H1 (cell line): ENCODE data around the gene KDM6B. TPM values are rescaled to one million over a fixed set of nuclear protein-coding genes. Genes with fewer than 3 reads are reported as not detected.
A peak's percentile ranks its signal among the peaks of the same experiment; 100 is the strongest.

ENCODE experiments used
- CTCF ChIA-PET: fragments of 300-600 bp; sonication (Branson Sonifier 250); formaldehyde crosslinking; loops from one replicate; lab custom pipeline; 2021; ENCODE audit not compliant: partially characterized antibody; lab: Charles Lee
- POLR2A ChIA-PET: fragments of 300-600 bp; sonication (Branson Sonifier 250); formaldehyde crosslinking; loops from one replicate; lab custom pipeline; 2021; ENCODE audit warnings: inconsistent platforms; ENCODE audit not compliant: partially characterized antibody; lab: Charles Lee
- DNase-seq, 2 experiments: peaks; one replicate each; pipeline versions ENCODE4 v3.0.0 to v3.0.0-alpha.2; 2010 to 2022; ENCODE audit warnings: low spot score in 2 of 2, low read depth in 1 of 2, mixed read lengths in 1 of 2
- FAIRE-seq: peaks from 2 replicates; lab custom pipeline; 2011; peaks lifted over from hg19 to GRCh38; lab: Jason Lieb, UNC
- H2AFZ ChIP-seq: 2 replicates; pipeline ENCODE4 v1.8.1; 2012; ENCODE audit warnings: low read length, inconsistent platforms
- H2AK5ac ChIP-seq: 2 replicates; pipeline ENCODE4 v1.6.1; 2013; ENCODE audit warnings: low read depth, low read length
- H2BK120ac ChIP-seq: replicated peaks from 2 replicates; pipeline ENCODE3; 2013; ENCODE audit warnings: low read depth, low read length, inconsistent platforms
- H2BK12ac ChIP-seq: 2 replicates; pipeline ENCODE4 v1.6.1; 2013; ENCODE audit warnings: low read depth, low read length
- H2BK15ac ChIP-seq: 2 replicates; pipeline ENCODE4 v1.6.1; 2013; ENCODE audit warnings: low read length
- H2BK20ac ChIP-seq: 2 replicates; pipeline ENCODE4 v1.6.1; 2013; ENCODE audit warnings: low read length
- H2BK5ac ChIP-seq: 2 replicates; pipeline ENCODE4 v1.6.1; 2013; ENCODE audit warnings: low read depth, low read length
- H3K14ac ChIP-seq: 2 replicates; pipeline ENCODE4 v1.6.1; 2013; ENCODE audit warnings: inconsistent platforms; ENCODE audit not compliant: insufficient read length
- H3K18ac ChIP-seq: 2 replicates; pipeline ENCODE4 v1.6.1; 2013; ENCODE audit warnings: low read length; ENCODE audit errors: extremely low read depth
- H3K23ac ChIP-seq: 2 replicates; pipeline ENCODE4 v1.6.1; 2013; ENCODE audit warnings: inconsistent platforms; ENCODE audit not compliant: insufficient read length
- H3K23me2 ChIP-seq: 2 replicates; pipeline ENCODE4 v1.6.1; 2013; ENCODE audit warnings: low read depth, low read length
- H3K27ac ChIP-seq: 2 replicates; pipeline ENCODE4 v1.6.1; 2011; ENCODE audit warnings: low read depth, low read length, inconsistent platforms
- H3K27me3 ChIP-seq, 4 experiments: replicated peaks in 1 of 4; 1 replicate in 1 of 4; 2 replicates in 3 of 4; pipeline versions ENCODE4 v1.6.1 to v1.8.1; 2011 to 2013; ENCODE audit warnings: low read length in 3 of 4, mild to moderate bottlenecking in 3 of 4, inconsistent platforms in 2 of 4, mixed read lengths in 2 of 4, moderate library complexity in 1 of 4; ENCODE audit not compliant: control insufficient read depth in 3 of 4, insufficient read depth in 3 of 4; ENCODE audit errors: extremely low read depth in 1 of 4
- H3K36me3 ChIP-seq, 4 experiments: 2 replicates each; pipeline versions ENCODE4 v1.6.1 to v1.8.1; 2011 to 2013; ENCODE audit warnings: mild to moderate bottlenecking in 4 of 4, low read length in 3 of 4, moderate library complexity in 2 of 4, control low read depth in 1 of 4, inconsistent platforms in 1 of 4; ENCODE audit not compliant: insufficient read depth in 4 of 4, control insufficient read depth in 2 of 4
- H3K4ac ChIP-seq: replicated peaks from 2 replicates; pipeline ENCODE3; 2013; ENCODE audit warnings: low read length, low read depth, mixed read lengths, inconsistent platforms; ENCODE audit not compliant: insufficient read length
- H3K4me1 ChIP-seq, 4 experiments: replicated peaks in 1 of 4; 1 replicate in 1 of 4; 2 replicates in 3 of 4; pipeline versions ENCODE4 v1.6.1 to v1.8.1; 2011 to 2013; ENCODE audit warnings: low read length in 3 of 4, inconsistent platforms in 2 of 4, mixed read lengths in 1 of 4; ENCODE audit not compliant: insufficient read depth in 4 of 4, control insufficient read depth in 3 of 4
- H3K4me2 ChIP-seq, 2 experiments: 2 replicates each; pipeline versions ENCODE4 v1.6.1 to v1.8.1; 2011 to 2013; ENCODE audit warnings: low read depth in 2 of 2, low read length in 2 of 2, control low read depth in 1 of 2, inconsistent platforms in 1 of 2, mild to moderate bottlenecking in 1 of 2; ENCODE audit not compliant: insufficient read depth in 1 of 2
- H3K4me3 ChIP-seq, 4 experiments: fragments of 200-600, 300-600 bp in 1 of 4; sonication (generic), shearing (Covaris generic), sonication (Bioruptor Twin) in 1 of 4; 2 replicates each; pipeline versions ENCODE4 v1.5.1 to v1.8.1; 2011 to 2016; ENCODE audit warnings: low read length in 4 of 4, low read depth in 3 of 4, control low read depth in 2 of 4, inconsistent platforms in 2 of 4, mild to moderate bottlenecking in 2 of 4, mixed read lengths in 1 of 4, moderate library complexity in 1 of 4; ENCODE audit not compliant: insufficient read depth in 2 of 4; ENCODE audit errors: extremely low read depth in 1 of 4
- H3K56ac ChIP-seq: replicated peaks from 2 replicates; pipeline ENCODE3; 2013; ENCODE audit warnings: low read depth, mild to moderate bottlenecking, mixed read lengths, low read length, inconsistent platforms; ENCODE audit not compliant: insufficient read length
- H3K79me1 ChIP-seq: 2 replicates; pipeline ENCODE4 v1.6.1; 2013; ENCODE audit warnings: low read depth, low read length, control low read depth
- H3K79me2 ChIP-seq, 2 experiments: 2 replicates each; pipeline versions ENCODE4 v1.6.1 to v1.8.1; 2012 to 2013; ENCODE audit warnings: low read length in 2 of 2, mild to moderate bottlenecking in 2 of 2, inconsistent platforms in 1 of 2; ENCODE audit not compliant: insufficient read depth in 2 of 2, control insufficient read depth in 1 of 2
- H3K9ac ChIP-seq, 4 experiments: replicated peaks in 1 of 4; 1 replicate in 1 of 4; 2 replicates in 3 of 4; pipeline versions ENCODE4 v1.6.1 to v1.8.1; 2011 to 2013; ENCODE audit warnings: low read depth in 3 of 4, low read length in 3 of 4, control low read depth in 2 of 4, mild to moderate bottlenecking in 2 of 4, moderate library complexity in 2 of 4, inconsistent platforms in 1 of 4; ENCODE audit errors: extremely low read depth in 1 of 4
- H3K9me3 ChIP-seq, 2 experiments: 2 replicates each; pipeline versions ENCODE4 v1.6.1 to v1.8.1; 2012 to 2013; ENCODE audit warnings: mild to moderate bottlenecking in 2 of 2, moderate library complexity in 2 of 2, control low read depth in 1 of 2, inconsistent platforms in 1 of 2, low read depth in 1 of 2, low read length in 1 of 2, mixed read lengths in 1 of 2; ENCODE audit not compliant: insufficient read depth in 2 of 2
- H4K20me1 ChIP-seq, 2 experiments: replicated peaks in 1 of 2; 2 replicates each; pipeline versions ENCODE3 to v1.8.1; 2011 to 2013; ENCODE audit warnings: inconsistent platforms in 2 of 2, low read length in 2 of 2, mild to moderate bottlenecking in 1 of 2; ENCODE audit not compliant: insufficient read depth in 2 of 2, control insufficient read depth in 1 of 2
- H4K5ac ChIP-seq: 2 replicates; pipeline ENCODE4 v1.6.1; 2013; ENCODE audit warnings: low read length, low read depth, mixed read lengths, inconsistent platforms; ENCODE audit not compliant: insufficient read length
- H4K8ac ChIP-seq: 2 replicates; pipeline ENCODE4 v1.8.0; 2013; ENCODE audit warnings: mild to moderate bottlenecking, moderate library complexity, low read length, inconsistent platforms; ENCODE audit not compliant: insufficient read depth; ENCODE audit errors: extremely low read depth
- H4K91ac ChIP-seq: replicated peaks from 2 replicates; pipeline ENCODE3; 2013; ENCODE audit warnings: low read length, mixed read lengths, inconsistent platforms; ENCODE audit not compliant: insufficient read length
- KDM4A ChIP-seq: IDR thresholded peaks from one replicate; pipeline ENCODE4 v1.7.1; 2012; ENCODE audit warnings: low read depth, mild to moderate bottlenecking, moderate library complexity, low read length, inconsistent platforms; ENCODE audit not compliant: severe bottlenecking
- PHF8 ChIP-seq: fragments of 200-600 bp; sonication (generic); conservative IDR thresholded peaks from 2 replicates; pipeline ENCODE4 v1.7.1; 2012; ENCODE audit warnings: low read depth, mild to moderate bottlenecking, inconsistent platforms, low read length, moderate library complexity
- SIRT6 ChIP-seq: IDR thresholded peaks from one replicate; pipeline ENCODE4 v1.7.1; 2012; ENCODE audit warnings: low read length, inconsistent platforms
- SP4 ChIP-seq: IDR thresholded peaks from 2 replicates; pipeline ENCODE4 v1.6.1; 2012; ENCODE audit warnings: low read length, inconsistent platforms
- YY1 ChIP-seq: IDR thresholded peaks from 2 replicates; pipeline ENCODE4 v1.6.1; 2011; ENCODE audit warnings: low read depth, mild to moderate bottlenecking, low read length
- WGBS, 2 experiments: shearing (Covaris generic) in 1 of 2; methylation state at CpG; one replicate each; pipeline versions ENCODE4 v1.1.6 to v1.1.7; 2013 to 2015; ENCODE audit warnings: low lambda C conversion rate in 2 of 2, mixed read lengths in 2 of 2, inconsistent platforms in 1 of 2, low coverage in 1 of 2, missing lambda C conversion rate in 1 of 2; ENCODE audit not compliant: insufficient replicate concordance in 2 of 2, insufficient coverage in 1 of 2, insufficient read length in 1 of 2; ENCODE audit errors: extremely low coverage in 1 of 2, missing lambda C conversion rate in 1 of 2; 5-methylcytosine and 5-hydroxymethylcytosine counted together
- polyA plus RNA-seq, 7 experiments: library from polyadenylated mRNA; depleted of rRNA in 3 of 7; stranded (reverse) in 5 of 7; unstranded in 2 of 7; fragments of >200 nt in 5 of 7; fragments of 200-250 nt in 2 of 7; gene quantifications; 1 replicate in 5 of 7; 2 replicates in 1 of 7; 4 replicates in 1 of 7; pipeline versions ENCODE4 v1.2.1 to v1.2.3, GENCODE V29; 2011 to 2013; ENCODE audit warnings: missing spikeins in 2 of 7, mixed read lengths in 2 of 7
- total RNA-seq: library from RNA; stranded (reverse); fragmentation: NEBNext Ultra II Directional; extraction: Animal tissue kit (Norgen Biotek cat#: 25700); gene quantifications from 2 replicates; pipeline ENCODE4 v1.2.1, GENCODE V29; 2021

Gene KDM6B
- total and polyA plus RNA-seq, 2 of the 8 experiments (the other 6 are each of a cell fraction or from before 2014, with no cell fraction given), result 0.48 to 3.7 TPM

DNA sequence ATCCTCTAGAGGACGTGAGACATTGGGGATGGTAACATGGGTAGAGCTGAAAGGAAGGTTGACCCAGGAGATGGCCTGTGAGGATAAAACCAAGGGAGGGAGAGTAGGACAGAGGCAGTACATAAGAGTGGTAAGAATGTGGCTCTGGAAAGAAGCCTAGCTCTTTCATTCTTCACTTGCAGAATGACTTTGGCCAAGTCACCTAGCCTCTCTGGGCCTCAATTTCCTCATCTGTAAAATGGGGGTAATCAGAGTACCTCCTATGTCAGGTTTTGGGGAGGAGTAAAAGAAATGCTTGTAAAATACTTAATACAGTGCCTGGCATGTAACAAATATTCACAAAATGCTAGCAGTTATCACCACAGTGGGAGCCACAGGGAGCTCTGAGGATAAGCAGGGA is 6.9 kb downstream of the KDM6B start:
- 64% methylated on average over 1 of the region's 1 CpG; no CpG with 5 or more reads in 1 of the 2 experiments for WGBS, 2 experiments
- FAIRE-seq (no peak), DNase-seq (no peak)
- Histone ChIP-seq H4K5ac (no peak overlapping the region), H4K8ac (no peak overlapping the region), H2BK20ac (no peak overlapping the region), H3K27ac (no peak overlapping the region), H4K20me1 (peaks cover 12 to 40% of the 10 kb centered on the region in 2 experiments), H2AK5ac (peak overlapping the region; percentile 33; the same call in 1 of the 2 replicates), H3K23ac (no peak overlapping the region), H3K23me2 (peaks cover 45% of the 10 kb centered on the region), H3K79me1 (no peaks in the 10 kb centered on the region), H4K91ac (no peak overlapping the region), H2AFZ (no peak overlapping the region), H3K4me1 (peaks cover 10 to 37% (median 21%) of the 10 kb centered on the region in 4 experiments), H2BK12ac (0 out of 2 replicates have a peak overlapping the region, but pooled peaks have one; percentile 77), H2BK120ac (no peak overlapping the region), H3K4me3 (peak overlapping the region in 2 of 4 experiments; percentile 90 to 98; a peak in 4 of 8 replicates), H2BK15ac (no peak overlapping the region), H3K79me2 (no peaks in the 10 kb centered on the region), H3K14ac (no peak overlapping the region), H3K18ac (no peak overlapping the region), H3K27me3 (peaks cover 18 to 53% (median 47%) of the 10 kb centered on the region in 4 experiments), H3K4ac (no peak overlapping the region), H3K56ac (no peak overlapping the region), H3K9me3 (no peaks in the 10 kb centered on the region), H2BK5ac (no peak overlapping the region), H3K36me3 (no peaks in the 10 kb centered on the region), H3K9ac (no peak overlapping the region), H3K4me2 (peak overlapping the region; percentile 96 to 100; a peak in 3 of 4 replicates)
- ChIA-PET POLR2A (interaction anchor here (0.6 to 5.2 kb wide), 3 partner anchors 11 to 155 kb away, joined by 3 to 34 read pairs (median 5); partner anchors contain the start of genes NAA38 and TMEM88), CTCF (interaction anchor here (0.6 to 5.0 kb wide), 6 partner anchors 10 to 741 kb away, joined by 3 to 25 read pairs (median 6); no protein-coding TSS in a partner anchor)
- TF ChIP-seq SP4 (no peak), YY1 (no peak), PHF8 (no peak), KDM4A (no peak), SIRT6 (no peak)
